Neural cell (in vitro differentiated cells): ENCODE measurements around the gene CGNL1. TPM values are rescaled to one million over a fixed set of nuclear protein-coding genes. Genes with fewer than 3 reads are reported as not detected.

Experiments used
- H2AFZ ChIP-seq: fragments of 200-600, 300-800 bp; sonication (generic), shearing (Covaris generic); 2 replicates; pipeline ENCODE4 v1.6.0; 2014; ENCODE audit warnings: low read depth, mild to moderate bottlenecking, antibody characterized with exemption, low read length, moderate library complexity
- H3F3A ChIP-seq: fragments of 200-600 bp; shearing (Covaris generic); 2 replicates; pipeline ENCODE4 v1.6.1; 2016; ENCODE audit warnings: mild to moderate bottlenecking, moderate library complexity, mixed read lengths, antibody characterized with exemption, low read length; ENCODE audit not compliant: insufficient read depth, poor library complexity, severe bottlenecking
- H3K27ac ChIP-seq: fragments of 200-600, 300-800 bp; sonication (generic), shearing (Covaris generic); 2 replicates; pipeline ENCODE4 v1.5.1; 2014; ENCODE audit warnings: mild to moderate bottlenecking, low read length, moderate library complexity
- H3K27me3 ChIP-seq: fragments of 300-800, 200-600 bp; sonication (generic), shearing (Covaris generic); 2 replicates; pipeline ENCODE4 v1.6.0; 2014; ENCODE audit warnings: mild to moderate bottlenecking, low read depth, low read length, moderate library complexity; ENCODE audit not compliant: insufficient read depth
- H3K36me3 ChIP-seq: fragments of 300-800, 200-600 bp; sonication (generic), shearing (Covaris generic); 2 replicates; pipeline ENCODE4 v1.5.1; 2014; ENCODE audit warnings: mild to moderate bottlenecking, antibody characterized with exemption, low read length, moderate library complexity; ENCODE audit not compliant: insufficient read depth
- H3K4me2 ChIP-seq: fragments of 300-800, 200-600 bp; sonication (generic), shearing (Covaris generic); 2 replicates; pipeline ENCODE4 v1.6.0; 2014; ENCODE audit warnings: mild to moderate bottlenecking, low read length
- H3K4me3 ChIP-seq: fragments of 300-800, 200-600 bp; sonication (generic), shearing (Covaris generic); 2 replicates; pipeline ENCODE4 v1.5.1; 2014; ENCODE audit warnings: mild to moderate bottlenecking, low read length, moderate library complexity
- H3K79me2 ChIP-seq: fragments of 200-600 bp; shearing (Covaris generic); replicated peaks from 2 replicates; pipeline ENCODE4 v1.6.0; 2014; ENCODE audit warnings: mild to moderate bottlenecking, low read length, moderate library complexity; ENCODE audit not compliant: insufficient read depth
- H3K9ac ChIP-seq: fragments of 300-800, 200-600 bp; sonication (generic), shearing (Covaris generic); 2 replicates; pipeline ENCODE4 v1.6.1; 2016; ENCODE audit warnings: mild to moderate bottlenecking, low read length, mixed read lengths
- H3K9me2 ChIP-seq: fragments of 200-600 bp; shearing (Covaris generic); 2 replicates; pipeline ENCODE4 v1.6.1; 2016; ENCODE audit warnings: mild to moderate bottlenecking, low read length, mixed read lengths; ENCODE audit not compliant: insufficient read depth
- H3K9me3 ChIP-seq: fragments of 200-600, 300-800 bp; sonication (generic), shearing (Covaris generic); 2 replicates; pipeline ENCODE4 v1.6.1; 2016; ENCODE audit warnings: mild to moderate bottlenecking, mixed run types, low read length, moderate library complexity, mixed read lengths
- H4K20me1 ChIP-seq: fragments of 200-600 bp; shearing (Covaris generic); 2 replicates; pipeline ENCODE4 v1.6.1; 2016; ENCODE audit warnings: mild to moderate bottlenecking, mixed run types; ENCODE audit not compliant: insufficient read depth
- EP300 ChIP-seq: fragments of 450-650 bp; conservative IDR thresholded peaks from 2 replicates; pipeline ENCODE4 v1.6.1; 2014; ENCODE audit warnings: antibody characterized with exemption, mild to moderate bottlenecking, moderate library complexity; ENCODE audit not compliant: poor library complexity, severe bottlenecking
- EZH2 ChIP-seq: fragments of 200-600, 300-800 bp; shearing (Covaris generic), sonication (generic); IDR thresholded peaks from 2 replicates; pipeline ENCODE4 v1.6.1; 2014; ENCODE audit warnings: antibody characterized with exemption, low read length, borderline replicate concordance, mild to moderate bottlenecking; ENCODE audit not compliant: insufficient read depth, poor library complexity, severe bottlenecking
- MXI1 ChIP-seq: fragments of 450-650 bp; conservative IDR thresholded peaks from 2 replicates; pipeline ENCODE4 v1.6.1; 2014; ENCODE audit warnings: antibody characterized with exemption, mild to moderate bottlenecking; ENCODE audit not compliant: poor library complexity, severe bottlenecking
- POLR2AphosphoS5 ChIP-seq: IDR thresholded peaks from 2 replicates; pipeline ENCODE4 v1.6.1; 2012
- RAD21 ChIP-seq: fragments of 450-650 bp; conservative IDR thresholded peaks from 2 replicates; pipeline ENCODE4 v1.6.1; 2014; ENCODE audit warnings: antibody characterized with exemption, mild to moderate bottlenecking, moderate library complexity
- SMC3 ChIP-seq: fragments of 450-650 bp; conservative IDR thresholded peaks from 2 replicates; pipeline ENCODE4 v1.6.1; 2014; ENCODE audit warnings: antibody characterized with exemption, mild to moderate bottlenecking, moderate library complexity; ENCODE audit not compliant: poor library complexity
- TAF1 ChIP-seq: IDR thresholded peaks from 2 replicates; pipeline ENCODE4 v1.6.1; 2012; ENCODE audit warnings: low read depth
- polyA plus RNA-seq: library from polyadenylated mRNA; depleted of rRNA; stranded (reverse); fragments of >200 nt; gene quantifications from 2 replicates; pipeline ENCODE4 v1.2.3, GENCODE V29; 2014
- TF ChIP-seq, protein P1 (sequence below): IDR thresholded peaks from 2 replicates; pipeline ENCODE4 v1.6.1; 2012; ENCODE audit warnings: borderline replicate concordance
- TF ChIP-seq, protein P2 (sequence below): fragments of 450-650 bp; IDR thresholded peaks from 2 replicates; pipeline ENCODE4 v1.5.1; 2014; ENCODE audit warnings: antibody characterized with exemption, mild to moderate bottlenecking, moderate library complexity; ENCODE audit not compliant: poor library complexity, severe bottlenecking

The CGNL1 gene
- polyA plus RNA-seq, 1 donor from 2014 or later: 0.26 TPM

DNA sequence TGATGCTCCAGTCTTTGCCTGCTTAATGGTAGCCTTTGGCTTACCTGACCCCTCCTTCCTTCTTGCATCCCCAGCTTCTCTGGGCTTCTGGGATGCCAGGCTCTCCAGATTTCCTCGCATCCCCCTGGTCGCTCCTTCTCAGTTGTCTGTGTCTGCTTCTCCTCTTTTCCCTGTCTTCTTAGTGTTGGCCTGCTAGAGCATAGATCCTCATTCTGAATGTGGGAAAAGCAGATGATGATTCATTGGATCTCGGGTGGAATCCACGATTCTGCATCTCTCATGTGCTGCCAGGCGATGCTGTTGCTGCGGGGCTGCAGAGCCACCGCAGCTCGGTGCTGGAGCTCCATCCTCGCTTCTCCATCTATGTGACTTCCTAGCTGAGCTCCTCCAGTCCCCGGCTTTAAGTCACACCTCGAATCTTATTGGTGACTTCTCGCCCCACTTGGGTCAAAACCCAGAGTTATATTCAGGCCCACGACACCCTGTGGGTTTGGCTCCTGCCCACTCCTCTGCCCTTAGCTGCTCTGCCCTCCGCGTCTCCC, 47.4 kb downstream of the CGNL1 start:
- Histone ChIP-seq H3K9me2 (no peaks in the 10 kb centered on the region), H3K36me3 (no peaks in the 10 kb centered on the region), H3K9me3 (no peaks in the 10 kb centered on the region), H4K20me1 (no peaks in the 10 kb centered on the region), H3F3A (no peaks in the 10 kb centered on the region), H3K27me3 (no peaks in the 10 kb centered on the region), H3K4me3 (no peak overlapping the region), H3K4me2 (no peak overlapping the region), H2AFZ (no peak overlapping the region), H3K79me2 (no peaks in the 10 kb centered on the region), H3K9ac (no peak overlapping the region), H3K27ac (no peak overlapping the region)
- TF ChIP-seq TAF1 (no peak), SMC3 (no peak), RAD21 (no peak), EP300 (no peak), EZH2 (no peak), MXI1 (no peak), POLR2AphosphoS5 (no peak)
- TF ChIP-seq, protein P1, sequence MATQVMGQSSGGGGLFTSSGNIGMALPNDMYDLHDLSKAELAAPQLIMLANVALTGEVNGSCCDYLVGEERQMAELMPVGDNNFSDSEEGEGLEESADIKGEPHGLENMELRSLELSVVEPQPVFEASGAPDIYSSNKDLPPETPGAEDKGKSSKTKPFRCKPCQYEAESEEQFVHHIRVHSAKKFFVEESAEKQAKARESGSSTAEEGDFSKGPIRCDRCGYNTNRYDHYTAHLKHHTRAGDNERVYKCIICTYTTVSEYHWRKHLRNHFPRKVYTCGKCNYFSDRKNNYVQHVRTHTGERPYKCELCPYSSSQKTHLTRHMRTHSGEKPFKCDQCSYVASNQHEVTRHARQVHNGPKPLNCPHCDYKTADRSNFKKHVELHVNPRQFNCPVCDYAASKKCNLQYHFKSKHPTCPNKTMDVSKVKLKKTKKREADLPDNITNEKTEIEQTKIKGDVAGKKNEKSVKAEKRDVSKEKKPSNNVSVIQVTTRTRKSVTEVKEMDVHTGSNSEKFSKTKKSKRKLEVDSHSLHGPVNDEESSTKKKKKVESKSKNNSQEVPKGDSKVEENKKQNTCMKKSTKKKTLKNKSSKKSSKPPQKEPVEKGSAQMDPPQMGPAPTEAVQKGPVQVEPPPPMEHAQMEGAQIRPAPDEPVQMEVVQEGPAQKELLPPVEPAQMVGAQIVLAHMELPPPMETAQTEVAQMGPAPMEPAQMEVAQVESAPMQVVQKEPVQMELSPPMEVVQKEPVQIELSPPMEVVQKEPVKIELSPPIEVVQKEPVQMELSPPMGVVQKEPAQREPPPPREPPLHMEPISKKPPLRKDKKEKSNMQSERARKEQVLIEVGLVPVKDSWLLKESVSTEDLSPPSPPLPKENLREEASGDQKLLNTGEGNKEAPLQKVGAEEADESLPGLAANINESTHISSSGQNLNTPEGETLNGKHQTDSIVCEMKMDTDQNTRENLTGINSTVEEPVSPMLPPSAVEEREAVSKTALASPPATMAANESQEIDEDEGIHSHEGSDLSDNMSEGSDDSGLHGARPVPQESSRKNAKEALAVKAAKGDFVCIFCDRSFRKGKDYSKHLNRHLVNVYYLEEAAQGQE: no peak
- TF ChIP-seq, protein P2, sequence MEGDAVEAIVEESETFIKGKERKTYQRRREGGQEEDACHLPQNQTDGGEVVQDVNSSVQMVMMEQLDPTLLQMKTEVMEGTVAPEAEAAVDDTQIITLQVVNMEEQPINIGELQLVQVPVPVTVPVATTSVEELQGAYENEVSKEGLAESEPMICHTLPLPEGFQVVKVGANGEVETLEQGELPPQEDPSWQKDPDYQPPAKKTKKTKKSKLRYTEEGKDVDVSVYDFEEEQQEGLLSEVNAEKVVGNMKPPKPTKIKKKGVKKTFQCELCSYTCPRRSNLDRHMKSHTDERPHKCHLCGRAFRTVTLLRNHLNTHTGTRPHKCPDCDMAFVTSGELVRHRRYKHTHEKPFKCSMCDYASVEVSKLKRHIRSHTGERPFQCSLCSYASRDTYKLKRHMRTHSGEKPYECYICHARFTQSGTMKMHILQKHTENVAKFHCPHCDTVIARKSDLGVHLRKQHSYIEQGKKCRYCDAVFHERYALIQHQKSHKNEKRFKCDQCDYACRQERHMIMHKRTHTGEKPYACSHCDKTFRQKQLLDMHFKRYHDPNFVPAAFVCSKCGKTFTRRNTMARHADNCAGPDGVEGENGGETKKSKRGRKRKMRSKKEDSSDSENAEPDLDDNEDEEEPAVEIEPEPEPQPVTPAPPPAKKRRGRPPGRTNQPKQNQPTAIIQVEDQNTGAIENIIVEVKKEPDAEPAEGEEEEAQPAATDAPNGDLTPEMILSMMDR: no peak

DNA sequence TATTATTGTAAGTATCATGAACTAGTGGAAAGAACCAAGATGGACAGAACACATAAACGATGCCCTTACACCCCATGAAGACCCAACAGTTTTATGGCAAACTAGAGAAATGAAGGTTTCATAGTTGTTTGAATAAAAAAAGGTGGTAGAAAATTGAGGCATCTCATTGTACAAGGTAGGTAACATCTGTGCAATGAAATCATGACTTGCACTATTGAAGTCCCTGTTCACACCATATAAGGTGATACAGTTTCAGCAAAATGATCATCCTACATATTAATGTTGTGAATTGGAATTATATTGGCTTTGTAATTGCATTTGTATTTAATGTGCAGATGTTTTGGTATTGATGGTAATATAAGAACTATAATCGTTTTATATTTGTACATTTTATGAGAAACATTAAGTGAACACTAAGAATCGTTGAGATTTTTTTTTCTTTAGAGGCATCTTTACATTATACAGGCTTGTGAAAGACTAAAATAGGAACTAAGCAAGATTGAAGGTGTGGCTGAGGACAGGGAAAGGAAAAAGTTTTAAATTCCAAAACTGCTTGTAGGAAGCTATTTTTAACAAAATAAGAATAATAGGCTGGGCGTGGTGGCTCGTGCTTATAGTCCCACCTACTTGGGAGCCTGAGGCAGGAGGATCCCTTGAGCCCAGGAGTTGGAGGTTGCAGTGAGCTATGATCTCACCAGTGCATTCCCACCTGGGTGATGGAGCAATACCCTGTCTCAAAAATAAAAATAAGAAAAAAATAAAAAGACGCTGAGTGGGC, 48.5 kb downstream of the CGNL1 start:
- Histone ChIP-seq H3K27me3 (no peaks in the 10 kb centered on the region), H3K4me2 (no peak overlapping the region), H3K4me3 (no peak overlapping the region), H3K36me3 (no peaks in the 10 kb centered on the region), H3K9ac (no peak overlapping the region), H3K27ac (no peak overlapping the region), H4K20me1 (no peaks in the 10 kb centered on the region), H2AFZ (no peak overlapping the region), H3K9me3 (no peaks in the 10 kb centered on the region), H3K9me2 (no peaks in the 10 kb centered on the region), H3F3A (no peaks in the 10 kb centered on the region), H3K79me2 (no peaks in the 10 kb centered on the region)
- TF ChIP-seq SMC3: no peak
- TF ChIP-seq MXI1: no peak
- TF ChIP-seq, protein P1: no peak
- no peak for TF ChIP-seq TAF1
- TF ChIP-seq RAD21: no peak
- TF ChIP-seq EZH2: no peak
- no peak for TF ChIP-seq EP300
- TF ChIP-seq, protein P2: no peak
- no peak for TF ChIP-seq POLR2AphosphoS5
